Posterior cingulate gyrus (tissue), 11 donors: ENCODE results near the gene HORMAD1.
A peak's percentile ranks its signal among the peaks of the same experiment; 100 is the strongest.
"Not testable (repeated sequence)": the region's sequence is repeated elsewhere in the genome, so short reads cannot be mapped to it uniquely, and the experiment has no call there.

Source experiments
- DNase-seq, 10 donors: peaks; one replicate each; pipeline versions ENCODE4 v3.0.0 to v3.0.0-alpha.2; 2020 to 2021; ENCODE audit warnings: mixed read lengths in 3 of 10
- intact Hi-C: fragments of 100-400 bp; cut with DNase I; formaldehyde crosslinking; loops from one replicate; pipeline ENCODE4 v1.15.1; 2023

The HORMAD1 gene

DNA sequence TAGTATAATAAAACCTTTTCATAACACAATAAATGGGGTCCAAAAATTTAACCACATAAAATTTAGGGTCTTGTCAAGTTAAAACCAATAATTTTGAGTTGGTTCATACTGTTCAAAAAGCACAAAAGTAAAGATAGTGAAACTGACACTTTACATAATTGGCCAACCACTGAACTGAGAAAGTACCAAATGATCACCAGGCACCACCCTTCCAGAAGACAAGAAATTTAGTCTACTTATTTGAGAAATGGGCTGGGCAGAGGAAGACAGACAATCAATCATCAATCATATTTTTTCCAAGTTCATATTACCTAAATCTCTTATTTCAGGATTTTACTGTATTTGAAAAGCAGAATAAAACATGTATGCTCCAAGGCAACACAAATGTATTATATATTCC, 17.3 kb downstream of the HORMAD1 start:
- intact Hi-C loops: no loop called here
- DNase-seq: no peak

DNA sequence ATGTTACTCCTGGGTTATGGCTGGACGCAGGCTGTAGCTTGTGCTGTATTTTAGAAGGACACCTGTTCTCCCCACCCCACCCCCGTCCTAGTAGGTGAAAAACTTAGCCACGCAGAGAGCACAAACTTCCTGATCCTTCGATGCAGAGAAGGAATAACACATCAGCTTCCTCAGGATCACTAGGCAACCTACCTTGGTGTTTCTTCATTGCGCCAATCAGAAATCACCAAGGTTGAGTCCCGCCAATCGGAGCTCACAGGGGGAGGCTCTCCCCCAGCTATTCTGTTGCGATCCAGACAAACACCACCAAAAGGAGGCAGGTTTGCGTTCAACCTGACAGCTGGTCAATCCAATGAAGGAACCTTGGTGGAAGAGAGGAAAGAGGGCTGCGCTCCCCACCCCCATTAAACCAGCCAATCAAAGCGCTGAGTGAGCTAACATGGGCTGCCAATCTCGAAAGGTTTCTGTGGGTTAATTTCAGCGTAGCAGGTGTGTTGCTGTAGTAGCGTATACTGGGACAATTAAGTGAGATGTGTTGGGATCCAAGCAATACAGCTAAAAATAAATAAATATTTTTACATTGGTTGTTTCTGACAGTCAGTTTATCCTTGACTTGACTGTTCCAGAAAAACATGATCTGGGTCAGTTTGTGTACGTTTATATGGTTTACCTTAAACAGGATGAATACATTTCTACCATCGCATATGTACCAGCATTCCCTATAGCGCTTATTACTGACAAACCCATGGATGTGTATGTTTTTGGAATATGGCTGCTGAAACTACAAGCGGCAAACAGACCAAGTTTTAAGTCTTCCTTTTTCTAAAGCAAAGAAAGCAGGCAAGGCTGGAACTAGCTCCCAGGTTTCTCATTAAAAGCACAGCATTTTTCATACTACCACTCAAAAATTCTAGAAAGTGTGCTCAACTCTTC, 23.4 kb downstream of the HORMAD1 start, which contains the start of gene GOLPH3L:
Gene GOLPH3L (minus strand): TSS at position 160 of the 933 bp plus-strand sequence. CDS start 2,316 bp downstream, outside the sequence.
- DNase-seq: peak; percentile 75 to 98 (median 92)
- intact Hi-C loops: no loop called here

DNA sequence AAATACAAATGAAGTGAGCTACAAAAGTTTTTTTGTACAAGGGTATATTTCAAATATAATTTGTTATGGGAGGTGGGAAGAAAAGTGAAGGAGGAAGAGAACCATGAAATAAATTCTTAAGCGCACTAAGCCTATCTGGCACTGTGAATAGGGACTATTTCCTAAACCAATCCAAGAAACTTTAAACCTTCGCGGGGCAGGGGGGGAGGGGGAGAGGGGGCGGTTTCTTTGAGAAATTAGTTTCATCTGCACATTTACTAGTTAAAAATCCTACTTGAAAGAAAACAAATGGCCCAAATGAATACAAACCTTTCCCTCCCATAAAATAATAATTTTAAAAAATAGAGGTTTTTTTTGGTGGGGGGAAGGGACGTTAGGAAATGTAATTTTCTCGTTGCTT, 24.1 kb downstream of the HORMAD1 start:
- intact Hi-C loops: no loop called here
- no peak for DNase-seq

DNA sequence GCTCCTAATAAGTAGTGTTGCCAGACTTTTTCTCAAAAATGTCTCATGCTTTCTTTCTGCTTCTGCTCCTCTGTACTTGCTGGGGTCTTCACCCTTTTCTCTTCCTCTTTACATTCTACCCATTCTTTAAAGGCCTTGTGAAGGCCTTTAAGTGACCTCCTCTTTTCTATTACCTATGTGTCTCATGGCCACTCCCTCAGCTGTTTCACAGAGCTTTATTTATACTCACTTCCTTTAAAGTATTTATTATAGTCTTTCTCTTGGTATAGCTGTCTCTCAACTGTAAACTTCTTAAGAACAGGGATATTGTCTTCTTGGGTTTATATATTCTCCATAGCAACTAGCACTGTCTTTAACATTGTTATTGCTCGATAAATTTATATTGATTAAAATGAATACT, 24.5 kb downstream of the HORMAD1 start:
- no peak for DNase-seq
- intact Hi-C loops: no loop called here

DNA sequence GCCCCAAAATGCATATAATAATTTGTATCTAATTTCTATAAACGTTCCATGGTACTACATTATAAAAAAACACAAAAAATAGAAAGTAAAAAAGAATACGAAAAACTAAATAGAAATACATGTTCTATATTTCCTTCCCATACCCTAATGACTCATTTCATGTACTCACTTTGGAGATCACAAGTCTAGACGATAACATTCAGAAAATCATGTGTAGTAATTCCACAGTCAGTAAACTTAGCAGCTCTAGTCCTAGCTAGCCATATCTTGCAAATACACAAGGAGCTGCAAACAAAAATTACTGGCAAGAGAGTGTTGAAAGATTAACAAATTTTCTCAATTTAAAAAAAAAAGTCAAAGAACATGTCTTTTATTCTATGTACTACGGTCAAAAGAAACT, 25.1 kb downstream of the HORMAD1 start:
- no peak for DNase-seq
- intact Hi-C loops: no loop called here

DNA sequence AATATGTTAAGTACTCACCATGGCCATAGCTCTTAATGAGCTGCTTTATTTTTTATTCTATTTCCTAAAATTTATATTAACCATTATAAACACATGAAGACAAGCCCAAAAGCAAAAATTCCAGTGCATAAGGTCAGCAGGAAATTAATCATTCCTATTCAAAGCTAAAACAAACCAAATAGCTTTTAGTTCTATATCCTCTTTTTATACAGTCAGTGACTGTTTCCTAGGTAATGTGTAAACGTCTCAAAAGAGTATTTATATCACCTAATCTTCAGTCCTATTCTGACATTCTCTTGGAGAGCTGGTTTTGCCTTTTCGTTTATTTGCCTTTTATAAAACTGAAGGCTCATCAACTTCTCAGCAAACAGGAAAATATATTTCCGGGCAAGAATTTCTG, 28.0 kb downstream of the HORMAD1 start:
- intact Hi-C loops: no loop called here
- no peak for DNase-seq

DNA sequence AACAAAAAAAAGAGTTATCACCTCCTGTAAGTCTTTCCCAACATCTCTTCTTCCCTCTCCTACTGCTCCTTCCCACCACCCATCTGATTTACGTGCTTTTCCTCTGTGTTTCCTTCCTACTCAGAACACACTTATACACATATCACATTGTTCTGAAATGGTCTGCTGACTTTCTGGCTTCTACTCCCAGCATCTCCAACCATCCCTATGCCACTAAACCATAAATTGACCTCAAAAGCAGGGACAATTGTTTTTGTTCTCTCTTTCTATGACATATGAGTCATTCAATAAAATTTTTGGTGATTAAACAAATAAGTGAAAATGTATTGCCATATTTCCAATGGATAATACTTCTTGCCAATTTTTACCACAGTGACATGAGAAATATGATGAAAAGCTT, 31.9 kb downstream of the HORMAD1 start:
- intact Hi-C loops: no loop called here
- DNase-seq: no peak

DNA sequence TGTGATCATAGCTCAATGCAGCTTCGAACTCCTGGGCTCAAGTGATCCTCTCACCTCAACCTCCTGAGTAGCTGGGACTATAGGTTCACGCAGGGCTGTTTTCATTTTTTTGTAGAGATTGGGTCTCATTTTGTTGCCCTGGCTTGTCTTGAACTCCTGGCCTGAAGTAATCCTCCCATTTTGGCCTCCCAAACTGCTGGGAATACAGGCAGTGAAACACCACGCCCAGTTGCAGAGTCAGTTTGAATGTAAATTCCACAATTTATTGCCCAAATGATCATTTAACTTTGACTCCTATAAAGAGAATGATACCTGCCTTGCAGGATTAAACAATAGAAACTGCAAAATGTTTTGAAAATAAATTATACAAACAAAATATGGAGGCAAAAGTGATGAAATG, 34.4 kb downstream of the HORMAD1 start:
- intact Hi-C loops: no loop called here
- no peak for DNase-seq

DNA sequence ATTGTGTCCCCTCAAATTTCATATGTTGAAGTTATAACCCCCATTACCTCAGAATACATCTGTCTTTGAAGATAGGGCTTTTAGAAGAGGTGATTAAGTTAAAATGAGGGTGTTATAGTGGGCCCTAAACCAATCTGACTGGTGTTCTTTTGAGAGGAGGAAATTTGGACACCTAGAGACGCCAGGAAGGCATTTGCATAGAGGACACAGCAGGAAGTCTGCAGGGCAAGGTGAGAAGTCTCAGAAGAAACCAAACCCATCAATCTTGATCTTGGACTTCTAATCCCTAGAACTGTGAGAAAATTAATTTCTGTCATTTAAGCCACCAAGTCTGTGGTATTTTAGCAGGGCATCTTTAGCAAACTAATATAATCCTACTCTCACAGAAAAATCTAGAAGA, 36.8 kb downstream of the HORMAD1 start:
- intact Hi-C loops: no loop called here

DNA sequence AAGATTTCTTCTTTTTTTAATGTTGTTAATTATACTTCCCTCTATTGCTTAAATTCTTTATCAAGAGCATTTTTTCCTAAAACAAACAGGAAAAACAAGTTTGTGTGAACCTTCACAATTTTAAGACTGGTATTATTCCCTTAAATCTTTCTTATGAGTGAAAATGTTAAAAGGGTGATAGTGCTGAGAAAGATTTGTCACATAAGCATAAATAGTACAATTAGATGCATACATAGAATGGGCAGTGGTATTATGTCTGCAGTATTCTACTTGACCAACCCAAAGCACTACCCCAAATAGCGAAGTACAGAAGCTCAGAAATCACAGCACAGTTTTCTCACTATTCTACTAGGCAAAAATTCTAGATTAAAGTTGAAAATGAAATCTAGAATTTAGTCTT, 41.7 kb downstream of the HORMAD1 start:
- intact Hi-C loops: no loop called here
- no peak for DNase-seq

More for the DNA sequence above, 36.8 kb downstream of the HORMAD1 start:
- DNase-seq: no peak

DNA sequence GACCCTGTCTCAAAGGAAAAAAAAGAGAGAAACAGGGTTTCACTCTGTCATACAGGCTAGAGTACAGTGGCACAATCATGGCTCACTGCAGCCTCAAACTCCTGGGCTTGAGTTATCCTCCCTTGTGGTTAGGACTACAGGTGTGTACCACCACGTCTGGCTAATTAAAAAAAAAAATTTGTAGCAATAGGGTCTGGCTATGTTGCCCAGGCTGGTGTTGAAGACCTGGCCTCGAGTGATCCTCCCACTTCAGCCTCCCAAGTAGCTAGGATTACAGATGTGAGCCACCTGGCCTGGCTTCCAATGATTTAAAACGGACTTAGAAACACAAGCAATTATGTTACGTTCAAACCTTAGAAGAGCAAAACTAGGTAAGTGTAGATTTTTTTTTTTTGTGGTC, 45.8 kb downstream of the HORMAD1 start:
- intact Hi-C loops: no loop called here
- no peak for DNase-seq

DNA sequence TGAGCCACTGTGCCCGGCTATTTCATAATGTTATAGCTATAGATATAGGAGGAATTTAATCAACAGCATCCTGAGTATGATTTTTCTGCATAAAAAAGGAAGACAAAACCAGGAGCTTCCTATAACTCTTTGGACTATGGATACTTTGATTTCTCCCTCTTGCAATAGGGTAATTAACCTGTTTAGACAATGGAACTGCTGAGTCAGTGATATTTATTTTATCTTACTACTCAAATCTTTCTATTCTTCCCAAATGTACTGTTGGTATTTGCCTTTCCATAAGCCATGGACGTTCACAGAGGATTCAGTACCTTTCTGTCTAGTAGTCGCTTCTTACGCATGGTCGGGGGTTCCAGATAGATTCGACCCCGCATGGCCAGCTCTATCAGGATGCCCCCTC, 57.4 kb downstream of the HORMAD1 start:
- DNase-seq: no peak
- intact Hi-C loops: no loop called here

DNA sequence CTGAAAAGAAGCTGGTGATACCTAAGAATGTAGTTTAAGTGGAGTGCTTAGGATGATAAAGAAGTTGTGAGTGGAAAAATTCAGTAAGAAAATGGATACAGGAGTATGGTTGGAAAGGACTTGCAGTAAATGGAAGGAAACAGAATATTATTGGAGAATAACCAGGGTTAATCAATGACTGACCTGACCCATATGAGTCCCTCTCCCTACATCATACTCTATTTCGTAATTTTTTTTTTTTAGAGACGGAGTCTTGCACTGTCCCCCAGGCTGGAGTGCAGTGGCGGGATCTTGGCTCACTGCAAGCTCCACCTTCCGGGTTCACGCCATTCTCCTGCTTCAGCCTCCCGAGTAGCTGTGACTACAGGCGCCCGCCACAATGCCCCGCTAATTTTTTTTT, 57.9 kb downstream of the HORMAD1 start:
- intact Hi-C loops: no loop called here
- no peak for DNase-seq

DNA sequence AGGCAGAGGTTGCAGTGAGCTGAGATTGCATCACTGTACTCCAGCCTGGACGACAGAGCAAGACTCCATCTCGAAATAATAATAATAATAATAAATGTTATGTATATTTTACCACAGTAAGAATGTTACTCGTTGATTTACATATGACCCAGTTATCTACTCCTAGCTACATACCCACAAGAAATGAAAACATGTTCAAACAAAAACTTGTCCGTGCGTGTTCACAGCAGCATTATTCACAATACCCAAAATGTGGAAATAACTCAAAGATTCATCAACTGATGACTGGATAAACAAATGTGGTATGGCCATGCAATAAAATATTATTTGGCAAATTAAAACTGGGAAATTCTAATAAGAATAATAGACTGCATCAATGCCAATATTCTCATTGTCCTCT, 59.5 kb downstream of the HORMAD1 start:
- DNase-seq: no peak
- intact Hi-C loops: no loop called here

DNA sequence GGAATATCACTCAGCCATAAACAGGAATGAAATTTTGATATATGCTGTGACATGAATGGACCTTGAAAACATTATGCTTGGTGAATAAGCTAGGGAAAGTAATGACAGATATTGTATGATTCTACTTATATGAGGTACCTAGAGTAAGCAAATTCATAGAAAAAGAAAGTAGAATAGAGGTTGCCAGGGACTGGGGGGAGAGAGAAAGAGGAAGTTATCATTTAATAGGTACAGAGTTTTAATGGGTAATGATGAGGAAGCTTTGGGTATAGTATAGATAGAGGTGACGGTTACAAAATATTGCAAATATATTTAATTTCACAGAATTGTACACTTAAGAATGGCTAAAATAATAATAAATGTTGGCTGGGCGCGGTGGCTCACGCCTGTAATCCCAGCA, 60.1 kb downstream of the HORMAD1 start:
- intact Hi-C loops: no loop called here
- no peak for DNase-seq

DNA sequence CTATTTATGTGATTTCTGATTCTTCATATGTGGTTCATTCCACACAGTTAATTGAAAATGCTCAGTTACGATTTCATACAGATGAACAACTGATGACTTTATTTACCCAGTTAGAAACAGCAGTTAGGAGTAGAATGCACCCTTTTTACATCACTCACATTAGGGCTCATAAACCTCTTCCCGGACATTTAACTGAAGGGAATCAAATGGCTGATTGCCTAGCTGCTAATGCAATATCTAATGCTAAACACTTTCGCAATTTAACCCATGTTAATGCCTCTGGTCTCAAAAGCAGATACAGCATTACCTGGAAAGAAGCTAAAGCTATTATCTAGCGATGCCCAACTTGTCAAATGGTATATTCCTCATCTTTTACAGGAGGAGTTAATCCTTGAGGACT, 63.6 kb downstream of the HORMAD1 start:
- intact Hi-C loops, DNase-seq: not testable (repeated sequence)

DNA sequence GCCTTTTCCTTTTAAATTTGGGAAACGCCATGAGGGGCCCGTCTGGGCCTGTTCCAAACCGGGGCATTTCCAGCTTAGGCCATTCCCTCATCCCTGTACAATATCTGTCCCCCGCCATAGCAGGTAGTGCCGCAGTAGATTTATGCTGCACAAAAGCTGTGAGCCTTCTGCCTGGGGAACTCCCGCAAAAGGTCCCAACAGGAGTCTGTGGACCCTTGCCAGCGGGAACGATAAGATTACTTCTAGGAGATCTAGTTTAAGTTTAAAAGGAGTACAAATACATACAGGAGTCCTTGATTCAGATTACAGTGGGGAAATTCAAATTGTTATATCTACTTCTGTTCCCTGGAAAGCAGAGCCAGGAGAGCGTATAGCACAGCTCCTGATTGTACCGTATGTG, 66.1 kb downstream of the HORMAD1 start:
- DNase-seq, intact Hi-C loops: not testable (repeated sequence)

DNA sequence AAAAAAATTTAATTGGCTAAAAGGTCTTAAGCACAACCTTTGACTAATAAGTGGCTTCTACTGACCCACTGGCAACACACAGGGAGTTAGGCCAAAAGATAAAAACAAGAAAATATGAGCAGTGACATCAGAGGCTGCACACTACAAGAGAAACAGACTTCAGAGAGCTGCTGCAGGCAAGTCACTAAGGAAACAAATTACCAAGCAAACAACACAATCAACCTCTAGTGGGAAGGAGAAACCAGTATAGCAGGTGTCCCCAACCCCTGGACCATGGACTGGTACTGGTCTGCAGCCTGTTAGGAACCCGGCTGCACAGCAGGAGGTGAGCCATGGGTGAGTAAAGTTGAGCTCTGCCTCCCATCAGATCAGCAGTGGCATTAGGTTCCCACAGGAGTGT, 70.5 kb downstream of the HORMAD1 start:
- no peak for DNase-seq
- intact Hi-C loops: no loop called here

DNA sequence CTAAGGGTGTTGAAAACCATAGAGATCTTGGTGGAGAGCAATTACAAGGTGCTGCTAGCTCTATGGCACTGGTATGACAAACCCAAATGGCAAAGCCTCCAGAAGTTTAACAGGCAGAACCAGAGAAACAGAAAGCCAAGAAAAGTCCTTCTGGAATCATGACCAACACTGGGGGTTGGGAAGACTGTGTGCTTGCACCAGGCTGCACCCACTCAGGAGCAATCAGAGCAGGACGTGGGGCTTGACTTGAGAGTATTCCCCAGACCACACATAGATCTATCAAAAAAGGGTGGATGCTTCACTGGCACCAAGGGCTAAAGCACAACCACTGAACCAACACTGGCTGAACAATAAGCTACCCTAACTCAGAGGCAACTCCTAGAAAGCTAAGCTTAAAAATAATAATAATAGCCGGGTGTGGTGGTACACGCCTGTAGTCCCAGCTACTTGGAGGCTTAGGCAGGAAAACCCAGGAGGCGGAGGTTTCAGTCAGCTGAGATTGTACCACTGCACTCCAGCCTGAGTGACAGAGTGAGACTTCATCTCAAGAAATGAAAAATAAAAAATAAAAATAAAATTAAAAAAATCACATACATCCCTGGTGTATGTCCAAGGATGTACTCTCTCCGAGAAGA, 71.1 kb downstream of the HORMAD1 start:
- no peak for DNase-seq
- intact Hi-C loops: no loop called here
